Measurements from ENCODE around the gene ZNF775.

Gene ZNF775

DNA sequence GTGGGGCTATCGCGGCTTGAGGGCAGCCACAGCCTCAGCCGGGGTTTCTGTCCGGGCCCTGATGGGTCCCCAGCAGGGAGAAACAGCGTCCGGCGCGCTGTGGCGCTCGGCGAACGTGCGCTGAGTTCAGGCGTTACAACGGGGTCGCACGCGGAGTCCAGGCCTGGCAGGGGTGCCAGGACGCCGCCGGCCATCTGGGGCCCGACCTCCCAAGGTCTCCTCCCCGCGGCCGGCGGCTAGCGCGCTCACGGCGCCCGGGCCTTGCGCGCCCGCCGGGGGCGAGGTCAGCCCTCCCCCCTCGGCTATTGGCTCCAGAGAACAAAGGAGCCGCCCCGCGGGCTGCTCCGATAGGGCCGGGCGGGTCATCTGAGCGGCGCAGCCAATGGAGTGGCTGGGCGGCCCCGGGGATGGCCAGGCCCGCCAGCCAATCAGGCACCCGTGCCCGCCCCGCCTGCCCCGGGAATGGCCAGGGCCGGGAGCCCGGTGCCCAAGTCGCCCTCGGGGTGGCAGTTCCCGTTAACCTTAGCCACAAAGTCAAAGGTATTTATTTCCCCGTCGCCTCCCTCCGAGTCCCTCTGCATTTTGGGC lies at the start of gene ZNF775:
Gene ZNF775, plus strand, starts transcription at position 478 of the 588 bp plus-strand sequence. CDS start 9,141 bp downstream, outside the sequence.
- peak; percentile 60 for DNase-seq

DNA sequence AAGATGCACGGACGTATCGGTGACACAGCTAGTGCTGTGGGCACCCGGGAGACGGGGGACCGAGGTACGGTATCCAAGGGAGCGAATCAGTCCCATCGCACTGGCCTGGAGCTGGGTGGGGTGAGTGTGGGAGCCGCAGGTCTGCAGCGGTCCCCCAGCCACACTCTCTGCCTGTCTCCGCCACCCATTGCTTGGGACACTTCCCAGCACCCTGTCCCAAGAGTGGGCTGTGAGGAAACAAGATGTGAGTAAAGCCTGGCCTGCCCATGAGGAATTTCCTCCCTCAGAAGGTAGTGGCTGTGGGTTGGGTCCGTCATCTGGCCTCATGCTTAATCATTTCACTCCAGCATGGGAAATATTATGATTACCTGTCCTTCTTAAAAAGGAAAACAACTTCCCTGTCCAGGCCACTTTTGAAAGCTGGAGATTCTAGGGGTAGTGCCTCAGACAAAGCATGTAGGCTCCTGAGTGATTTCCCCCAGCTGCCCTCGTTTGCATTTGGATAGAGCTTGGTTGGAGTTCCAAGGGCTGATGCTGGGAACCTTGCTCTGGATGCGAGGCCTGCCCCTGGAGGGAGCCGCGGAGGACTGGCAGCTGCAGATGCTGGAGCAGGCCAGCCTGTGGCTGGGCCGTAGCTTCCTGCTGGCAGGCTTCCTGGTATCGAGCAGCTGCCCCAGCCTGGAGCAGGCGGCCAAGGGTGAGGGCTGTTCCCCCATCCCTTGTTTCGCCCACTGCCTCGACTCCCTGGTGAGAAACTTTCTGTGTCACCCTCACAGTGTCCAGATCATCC lies 49.6 kb upstream of the ZNF775 start:
- DNase-seq, result no peak

DNA sequence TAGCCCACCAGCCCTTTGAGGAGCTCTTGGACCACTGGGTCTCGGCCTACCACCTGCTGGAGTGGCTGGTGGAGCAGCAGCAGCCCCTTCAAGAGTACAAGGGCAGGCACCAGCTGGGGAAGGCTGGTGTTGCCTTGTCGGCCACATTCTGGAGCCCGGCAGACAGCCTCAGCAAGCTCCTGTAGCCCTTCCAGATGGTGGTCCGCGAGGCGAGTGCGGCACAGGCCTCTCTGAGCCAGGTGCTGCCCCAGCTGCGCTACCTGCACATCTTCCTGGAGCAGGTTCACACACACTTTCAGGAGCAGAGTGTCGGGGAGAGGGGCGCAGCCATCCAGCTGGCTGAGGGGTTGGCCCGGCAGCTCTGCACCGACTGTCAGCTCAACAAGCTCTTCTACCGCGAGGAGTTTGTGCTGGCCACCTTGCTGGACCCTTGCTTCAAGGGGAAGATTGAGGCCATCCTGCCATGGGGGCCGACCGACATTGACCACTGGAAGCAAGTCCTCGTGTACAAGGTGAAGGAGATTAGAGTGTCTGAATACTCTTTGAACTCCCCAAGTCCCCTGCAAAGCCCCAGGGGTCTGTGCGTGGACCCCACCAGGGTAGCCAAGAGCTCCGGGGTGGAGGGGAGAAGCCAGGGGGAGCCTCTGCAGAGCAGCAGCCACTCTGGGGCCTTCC lies 48.8 kb upstream of the ZNF775 start:
- DNase-seq, result no peak

DNA sequence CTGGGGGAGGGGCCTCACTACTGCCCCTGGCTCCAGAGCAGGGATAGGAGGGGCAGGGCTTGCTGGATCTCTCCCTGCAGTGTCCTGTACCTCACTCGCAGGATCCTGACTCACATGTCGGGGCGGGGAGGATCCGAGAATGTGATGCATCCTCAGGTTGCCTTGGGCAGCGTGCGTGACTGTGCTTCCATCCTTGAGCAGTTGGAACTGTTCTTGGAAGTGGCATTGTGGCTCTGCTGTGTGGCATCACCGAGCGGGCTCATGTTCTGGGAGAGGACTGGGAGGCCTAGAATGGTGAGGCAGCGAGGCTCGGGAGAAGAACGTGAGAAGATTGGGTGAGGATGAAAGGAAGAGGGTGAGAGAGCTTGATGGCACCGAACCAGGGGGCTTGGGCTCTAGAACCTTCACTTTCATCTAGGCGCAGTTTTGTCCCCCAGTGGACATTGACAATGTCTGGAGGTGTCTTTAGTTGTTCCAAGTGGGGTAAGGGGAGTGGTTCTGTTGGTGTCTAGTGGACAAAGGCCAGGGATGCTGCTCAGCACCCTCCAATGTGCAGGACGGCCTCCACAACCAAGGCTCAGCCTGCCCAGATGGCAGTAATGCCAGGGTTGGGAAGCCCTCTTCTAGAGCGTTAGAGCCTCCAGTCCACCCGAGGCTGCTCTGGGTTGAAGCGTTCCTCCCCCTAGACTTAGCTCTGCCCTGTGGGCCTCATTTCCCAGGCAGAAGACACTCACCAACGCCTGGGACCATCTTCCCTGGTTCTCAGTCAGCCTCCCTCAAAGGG lies 46.1 kb upstream of the ZNF775 start:
- DNase-seq, result no peak

DNA sequence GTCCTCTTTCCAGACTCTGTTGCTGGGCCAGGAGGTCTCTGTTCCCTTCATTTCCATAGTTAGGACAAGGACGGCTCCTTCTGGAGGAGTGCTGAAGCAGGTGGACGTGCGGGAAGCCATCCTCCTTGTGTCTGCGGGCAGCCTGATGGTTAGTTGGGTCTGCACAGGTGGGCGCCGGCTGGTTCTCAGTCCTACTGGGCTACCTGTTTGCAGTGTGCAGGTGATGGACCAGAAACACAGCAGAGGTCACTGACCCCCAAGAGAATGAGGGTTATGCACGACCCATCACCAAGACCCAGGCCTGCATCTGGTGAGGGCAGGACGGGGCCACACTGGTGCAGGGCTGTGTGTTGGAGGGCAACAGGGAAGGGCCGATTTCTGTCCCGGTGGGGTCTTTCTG lies 45.5 kb upstream of the ZNF775 start:
- DNase-seq, result no peak

DNA sequence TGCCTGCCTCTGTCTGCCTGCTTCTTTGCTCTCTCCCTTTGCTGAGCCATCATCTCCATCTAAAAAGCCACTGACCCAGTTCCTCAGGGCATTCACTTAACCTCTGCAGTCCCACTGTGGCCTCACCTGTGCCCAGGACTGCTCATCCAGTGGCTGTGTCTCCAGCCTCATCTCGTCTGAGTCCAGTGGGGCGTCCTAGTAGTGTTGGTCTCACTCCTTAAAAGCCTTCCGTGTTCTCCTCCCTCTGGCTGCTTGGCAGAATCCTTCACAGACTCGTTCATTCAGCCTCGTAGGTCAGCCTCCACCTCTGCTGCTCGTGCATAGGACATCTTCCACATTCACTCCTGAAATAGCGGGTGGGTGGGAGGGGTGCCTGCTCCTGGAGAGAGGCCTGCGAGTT lies 45.0 kb upstream of the ZNF775 start:
- DNase-seq, result no peak

DNA sequence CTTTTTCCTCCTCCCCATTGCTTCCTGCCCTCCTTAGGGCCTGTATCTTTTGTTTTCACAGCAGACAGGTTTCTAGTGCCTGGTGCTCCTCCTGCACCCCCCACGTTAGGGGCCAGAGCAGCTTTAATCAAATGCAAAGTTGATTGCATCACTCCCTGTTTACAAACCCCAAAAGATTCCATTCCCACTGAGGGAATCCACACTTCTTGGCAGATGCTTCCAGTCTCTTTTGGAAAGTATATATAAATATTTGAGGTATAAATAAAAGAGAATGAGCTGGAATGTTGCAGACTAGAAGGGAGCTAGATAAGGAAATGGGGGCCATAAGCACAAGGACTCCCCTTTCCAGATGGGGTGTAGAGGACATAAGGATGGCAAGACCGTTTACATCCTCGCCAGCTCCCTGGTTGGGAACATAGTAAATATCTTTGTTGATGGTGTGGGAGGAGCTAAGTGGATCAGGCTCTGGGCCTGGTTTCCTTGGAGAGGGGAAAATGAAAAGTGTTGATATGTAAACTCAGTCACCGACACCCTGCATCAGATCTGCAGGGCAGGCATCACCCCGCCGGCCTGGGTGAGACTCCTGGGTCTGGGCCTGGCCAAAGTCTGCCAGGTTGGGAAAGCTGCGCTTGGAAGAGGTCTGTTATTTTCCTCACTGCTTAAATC lies 43.9 kb upstream of the ZNF775 start:
- no peak for DNase-seq

DNA sequence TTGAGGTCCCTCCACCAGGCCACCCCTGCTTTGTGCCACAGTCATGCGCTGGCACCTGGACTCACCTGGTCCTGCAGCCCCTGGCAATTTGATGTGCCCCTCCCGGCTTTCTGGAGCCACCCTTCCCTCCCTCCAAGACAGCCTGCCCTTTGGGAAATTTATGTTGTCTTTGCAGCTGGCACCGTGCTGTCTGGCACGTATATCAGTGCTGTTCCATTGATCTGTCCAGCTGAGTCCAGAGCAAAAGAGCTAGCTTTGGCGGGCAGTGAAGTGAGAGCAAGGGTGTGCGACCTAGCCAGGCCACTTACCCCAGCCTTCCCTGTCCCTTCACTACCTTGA lies 43.4 kb upstream of the ZNF775 start:
- DNase-seq, result no peak

DNA sequence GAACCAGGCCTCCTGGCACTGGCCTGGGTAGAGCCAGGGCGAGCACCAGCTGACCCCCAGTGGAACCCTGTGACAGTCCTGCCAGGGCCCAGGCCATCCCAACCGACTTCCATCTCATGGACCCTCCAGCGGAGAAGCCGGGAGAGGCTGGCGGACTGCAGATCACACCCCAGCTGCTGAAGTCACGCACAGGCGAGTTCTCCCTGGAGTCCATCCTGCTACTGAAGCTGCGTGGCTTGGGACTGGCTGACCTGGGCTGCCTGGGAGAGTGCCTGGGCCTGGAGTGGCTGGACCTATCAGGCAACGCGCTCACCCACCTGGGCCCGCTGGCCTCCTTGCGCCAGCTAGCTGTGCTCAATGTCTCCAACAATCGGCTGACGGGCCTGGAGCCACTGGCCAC lies 42.4 kb upstream of the ZNF775 start:
- DNase-seq, result no peak

DNA sequence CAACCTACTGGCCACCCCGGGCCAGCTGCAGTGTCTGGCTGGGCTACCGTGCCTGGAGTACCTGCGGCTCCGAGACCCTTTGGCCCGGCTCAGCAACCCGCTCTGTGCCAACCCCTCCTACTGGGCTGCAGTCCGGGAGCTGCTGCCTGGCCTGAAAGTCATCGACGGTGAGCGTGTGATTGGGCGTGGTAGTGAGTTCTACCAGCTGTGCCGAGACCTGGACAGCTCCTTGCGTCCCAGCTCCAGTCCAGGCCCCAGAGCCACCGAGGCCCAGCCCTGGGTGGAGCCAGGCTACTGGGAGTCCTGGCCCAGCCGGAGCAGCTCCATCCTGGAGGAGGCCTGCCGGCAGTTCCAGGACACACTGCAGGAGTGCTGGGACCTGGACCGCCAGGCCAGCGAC lies 42.0 kb upstream of the ZNF775 start:
- DNase-seq, result no peak

DNA sequence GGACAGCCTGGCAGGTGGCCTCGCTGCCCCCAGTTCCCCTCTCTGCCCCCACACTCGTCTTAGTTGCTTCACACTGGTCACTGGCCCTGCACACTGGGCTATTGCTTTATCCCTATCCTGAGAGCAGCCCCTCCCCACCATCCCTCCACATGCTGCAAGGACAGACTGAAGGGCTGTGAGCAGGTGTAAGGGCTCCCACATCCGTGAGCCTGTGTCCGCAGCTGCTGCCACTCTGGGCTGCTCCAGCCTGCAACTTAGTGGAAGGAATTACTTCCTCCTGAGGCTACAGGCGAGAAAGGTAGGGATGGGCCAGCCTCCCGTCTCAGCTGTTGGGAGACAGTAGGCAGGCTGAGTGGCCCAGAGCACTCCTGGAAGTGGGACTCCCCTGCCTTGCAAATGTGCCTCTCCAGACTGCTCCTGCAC lies 41.5 kb upstream of the ZNF775 start:
- no peak for DNase-seq

DNA sequence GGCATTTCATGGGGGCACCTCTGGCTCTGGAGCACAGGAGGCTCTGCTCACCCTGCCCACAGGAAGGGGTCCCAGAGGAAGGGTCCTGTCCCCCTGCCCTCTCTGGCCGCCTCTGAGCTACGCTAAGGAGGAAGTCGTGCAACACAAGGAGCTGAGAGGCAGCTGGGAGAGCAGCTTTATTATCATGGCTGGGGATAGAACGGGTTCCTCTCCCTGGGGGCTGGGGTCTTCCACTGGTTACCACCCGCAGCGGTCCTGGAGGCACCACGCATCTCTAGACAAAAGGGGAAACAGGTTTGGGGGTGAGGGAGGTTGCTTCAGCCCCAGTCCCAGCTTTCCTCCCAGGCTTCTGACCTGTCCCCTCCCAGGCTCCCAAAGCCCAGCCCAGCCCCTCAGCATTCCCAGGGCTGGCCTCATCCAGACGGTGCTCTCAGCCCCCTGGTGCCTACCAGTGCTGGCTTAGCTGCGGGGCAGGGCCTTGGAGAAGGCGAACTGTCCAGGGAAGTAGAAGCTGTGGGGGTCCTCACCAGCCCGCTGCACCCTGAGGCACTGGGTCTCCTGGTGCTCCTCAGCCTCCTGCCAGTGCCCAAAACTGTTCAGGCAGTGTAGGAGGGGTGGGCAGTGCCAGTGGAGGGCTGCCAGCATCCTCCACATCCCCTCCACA lies 40.8 kb upstream of the ZNF775 start:
- DNase-seq, result no peak

DNA sequence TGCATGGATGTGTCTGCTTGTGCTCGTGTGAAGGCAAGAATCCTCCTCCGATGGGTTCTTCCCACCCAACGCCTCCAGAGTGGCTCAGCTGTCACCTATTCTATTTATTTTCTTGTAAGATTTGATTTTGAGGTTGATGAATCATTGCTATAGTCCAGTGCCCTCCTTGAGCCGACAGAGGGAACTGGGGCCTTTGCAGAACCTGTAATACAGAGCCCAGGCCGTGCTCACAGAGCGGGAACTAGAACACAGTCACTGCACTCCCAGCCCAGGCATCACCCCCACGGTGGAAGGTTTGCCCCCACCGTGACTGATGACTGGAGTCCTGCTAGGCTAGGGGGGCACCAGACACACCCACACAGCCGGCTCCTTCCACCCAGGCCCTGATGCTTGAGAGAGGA lies 39.7 kb upstream of the ZNF775 start:
- DNase-seq, result no peak

DNA sequence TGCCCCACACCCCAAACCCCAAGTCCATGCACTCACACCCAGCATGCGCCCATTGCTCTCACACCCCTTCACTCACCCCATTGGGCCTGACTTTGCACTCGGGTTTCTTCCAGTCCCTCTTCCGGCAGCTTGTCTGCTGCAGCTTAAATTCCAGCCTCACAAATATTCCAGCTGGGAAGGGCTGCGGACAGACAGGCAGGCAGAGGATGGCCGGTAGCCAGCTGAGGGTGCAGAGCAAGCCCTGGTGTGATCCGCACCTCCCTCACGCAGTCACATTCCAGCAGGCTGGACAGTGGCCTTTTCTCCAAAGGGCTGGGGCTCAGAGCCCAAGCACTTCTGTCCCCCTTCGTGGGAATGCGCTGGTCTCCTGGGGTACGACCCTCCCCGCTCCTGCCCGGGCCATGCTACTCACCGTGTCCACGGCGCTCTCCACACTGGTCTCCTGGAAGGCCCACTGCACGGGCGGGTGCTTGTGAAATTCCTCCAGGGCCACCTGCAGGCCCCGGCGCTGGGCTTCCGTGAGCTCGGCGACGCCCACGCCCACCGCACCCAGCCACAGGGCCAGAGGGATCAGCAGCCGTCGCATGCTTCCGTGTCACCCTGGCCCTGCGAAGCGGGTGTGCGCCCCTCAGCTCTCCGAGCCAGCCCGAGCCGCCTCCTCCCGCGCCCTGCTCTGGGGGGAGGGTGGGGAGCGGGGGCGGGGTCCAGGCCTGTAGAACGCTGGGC lies 38.9 kb upstream of the ZNF775 start:
- DNase-seq, result no peak

DNA sequence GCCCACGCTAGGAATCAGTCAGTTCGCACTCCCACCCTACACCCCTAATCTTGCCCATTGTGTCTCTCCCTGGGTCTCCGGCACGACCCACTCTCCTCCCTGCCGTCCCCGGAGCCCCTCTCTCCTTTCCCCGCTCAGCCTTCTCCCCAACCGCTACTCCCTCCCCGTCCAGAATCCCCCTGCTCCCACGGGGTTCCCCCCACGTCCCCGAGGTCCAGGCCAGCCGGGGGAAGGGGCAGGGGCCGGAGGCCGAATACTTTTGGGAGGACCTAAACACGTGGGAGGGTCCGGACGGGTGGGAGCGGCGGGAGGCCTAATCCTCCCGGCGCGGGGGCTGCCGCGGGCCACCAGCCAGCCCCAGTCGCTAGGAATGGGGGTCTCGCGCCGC lies 38.3 kb upstream of the ZNF775 start:
- no peak for DNase-seq

DNA sequence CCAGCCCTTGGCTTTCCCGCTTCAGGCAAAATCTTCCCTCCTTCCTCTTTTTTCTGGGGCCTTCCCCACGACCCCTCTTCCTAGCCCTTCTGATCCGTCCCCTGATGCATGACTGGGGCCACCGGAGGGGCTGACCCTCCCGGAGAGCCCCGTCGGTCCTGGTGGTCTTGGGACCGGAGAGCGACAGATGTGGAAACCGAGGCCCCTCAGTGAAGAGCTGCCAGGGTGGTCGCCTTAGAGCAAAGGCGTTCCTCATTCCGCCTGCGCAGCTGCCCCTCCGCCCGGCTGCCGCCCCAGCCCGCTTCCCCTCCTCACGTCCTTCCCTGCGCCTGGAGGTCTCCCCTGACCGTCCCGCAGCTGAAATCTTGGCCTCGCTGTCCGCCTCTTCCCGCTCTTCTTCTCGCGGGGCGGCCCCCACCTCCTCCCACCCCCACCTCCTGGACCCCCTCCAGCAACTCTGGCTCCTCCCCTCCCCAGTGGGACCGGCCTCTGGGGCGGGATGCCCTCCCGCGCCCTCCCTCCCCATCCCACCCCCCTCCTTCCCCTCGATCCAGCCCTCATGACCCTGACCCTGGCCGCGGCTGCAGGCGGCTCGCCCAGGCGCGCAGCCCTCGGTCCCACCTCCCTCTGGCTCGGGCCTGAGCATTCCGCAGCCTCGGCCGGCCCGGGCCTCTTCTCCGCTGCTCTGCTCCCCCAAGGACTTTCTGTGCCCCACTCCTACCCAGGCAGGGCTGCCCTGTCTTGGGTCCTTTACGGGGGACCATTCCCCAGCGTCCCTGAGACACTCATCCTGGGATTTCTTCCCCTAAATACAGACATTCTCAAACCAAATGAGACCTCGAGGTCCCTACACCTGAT lies 37.6 kb upstream of the ZNF775 start, which contains the start of gene RARRES2:
Gene RARRES2, minus strand, starts transcription at position 367 of the 858 bp plus-strand sequence. CDS start 1,020 bp downstream, outside the sequence.
- no peak for DNase-seq

DNA sequence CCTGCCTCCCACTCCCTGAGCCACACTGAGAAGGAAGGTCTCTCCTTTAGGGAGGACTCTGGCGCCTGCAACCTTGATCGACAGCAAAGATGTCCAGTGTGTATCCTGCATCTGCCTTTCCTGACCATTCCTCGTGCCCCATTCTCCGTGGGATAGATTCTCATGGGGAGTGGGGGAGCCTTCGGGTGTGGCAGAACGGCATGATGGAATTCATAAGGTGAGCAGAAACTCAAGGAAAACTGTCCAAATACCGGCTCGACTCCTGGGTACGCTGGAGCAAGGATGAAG lies 37.1 kb upstream of the ZNF775 start:
- DNase-seq, result no peak

DNA sequence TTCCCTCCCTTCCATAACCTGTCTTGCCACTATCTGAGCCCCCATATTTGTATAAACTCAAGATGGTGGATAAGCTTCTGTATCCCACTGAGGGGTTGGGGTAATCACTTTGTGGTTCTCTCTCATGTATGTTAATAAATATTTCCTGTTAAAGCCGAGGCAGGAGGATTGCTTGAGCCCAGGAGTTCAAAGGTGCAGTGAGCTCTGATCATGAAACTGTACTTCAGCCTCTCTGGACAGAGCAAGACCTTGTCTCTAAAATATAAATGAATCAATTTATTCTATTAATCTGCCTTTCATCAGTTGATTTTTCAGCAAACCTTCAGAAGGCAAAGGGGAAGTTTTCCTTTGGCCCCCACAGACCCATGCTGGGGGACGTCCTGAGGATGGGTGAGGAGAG lies 35.9 kb upstream of the ZNF775 start:
- DNase-seq, result no peak

DNA sequence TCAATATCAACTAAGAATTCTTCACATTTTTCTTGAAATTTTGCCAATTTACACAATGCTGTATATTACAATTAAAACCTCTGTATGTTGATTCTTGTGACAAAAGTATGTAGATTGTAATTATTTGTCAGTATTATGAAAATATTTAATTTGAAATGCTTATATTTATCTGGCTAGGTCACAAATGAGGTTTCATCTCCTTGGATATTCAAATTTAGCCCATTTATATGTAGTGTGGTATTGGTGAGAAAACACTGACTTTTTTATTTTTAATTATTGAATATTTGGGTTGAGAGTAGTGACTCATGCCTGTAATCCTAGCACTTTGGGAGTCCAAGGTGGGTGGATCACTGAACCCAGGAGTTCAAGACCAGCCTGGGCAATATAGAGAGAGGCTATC lies 34.8 kb upstream of the ZNF775 start:
- no peak for DNase-seq

DNA sequence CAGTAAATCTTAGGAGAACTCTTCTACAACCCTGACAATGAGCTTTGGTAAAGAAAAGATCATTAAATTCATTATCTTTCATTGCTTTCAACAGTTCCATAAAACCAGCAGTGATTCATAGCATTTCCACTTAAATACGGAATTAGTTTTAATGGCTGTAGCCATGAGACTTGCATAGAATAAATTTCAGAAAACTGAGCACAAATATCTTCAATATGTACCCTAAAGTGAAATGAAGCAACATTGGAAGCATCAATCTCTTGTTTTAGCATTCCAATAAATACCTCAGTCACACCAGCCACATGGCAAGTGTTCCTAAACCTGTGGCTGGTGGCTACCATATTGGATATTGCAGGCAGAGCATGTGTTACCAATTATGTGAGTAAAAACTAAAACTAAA lies 34.1 kb upstream of the ZNF775 start:
- no peak for DNase-seq

DNA sequence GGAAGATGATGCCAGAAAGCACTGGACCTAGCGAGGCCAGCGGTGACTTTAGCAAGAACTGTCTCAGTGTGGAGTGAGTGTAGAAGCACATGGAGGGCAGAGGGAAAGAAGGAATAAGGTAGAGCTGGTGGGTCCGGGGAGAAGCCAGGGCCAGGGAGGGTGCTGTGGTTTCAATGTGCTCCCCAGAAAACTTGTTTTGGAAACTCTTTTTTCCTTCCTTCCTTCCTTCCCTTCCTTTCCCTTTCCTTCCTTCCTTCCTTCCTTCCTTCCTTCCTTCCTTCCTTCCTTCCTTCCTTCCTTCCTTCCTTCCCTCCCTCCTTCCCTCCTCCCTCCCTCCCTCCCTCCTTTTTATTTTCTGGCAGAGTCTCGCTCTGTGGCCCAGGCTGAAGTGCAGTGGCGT lies 32.2 kb upstream of the ZNF775 start:
- no peak for DNase-seq

All from NCI-H1436 treated with DMSO at 0.1 percent for 48 hours (cell line).